Gastroesophageal sphincter (tissue), 4 donors: ENCODE data around the gene ASTL. TPM values are rescaled to one million over a fixed set of nuclear protein-coding genes. Genes with fewer than 3 reads are reported as not detected.

ENCODE experiments used
- ATAC-seq: fragments of 150-250 bp; one replicate; pipeline ENCODE4 v1.9.1; 2016; ENCODE audit warnings: mild to moderate bottlenecking, moderate library complexity
- H3K27ac ChIP-seq, 4 donors: fragments of 200-600 bp; sonication (generic) in 3 of 4; 1 replicate in 3 of 4; 2 replicates in 1 of 4; pipeline ENCODE4 v1.5.1; 2016 to 2019
- H3K27me3 ChIP-seq: fragments of 200-600 bp; sonication (generic); one replicate; pipeline ENCODE4 v1.5.1; 2019
- H3K36me3 ChIP-seq, 2 donors: fragments of 200-600 bp; sonication (generic); one replicate each; pipeline ENCODE4 v1.5.1; 2019; ENCODE audit warnings: control low read depth in 1 of 2
- H3K4me1 ChIP-seq, 3 donors: fragments of 200-600 bp; sonication (generic); 1 replicate in 2 of 3; 2 replicates in 1 of 3; pipeline ENCODE4 v1.5.1; 2016 to 2019; ENCODE audit warnings: control low read depth in 2 of 3
- H3K4me3 ChIP-seq, 2 donors: fragments of 200-600 bp; sonication (generic); one replicate each; pipeline ENCODE4 v1.5.1; 2019; ENCODE audit warnings: mild to moderate bottlenecking in 1 of 2, moderate library complexity in 1 of 2
- H3K9me3 ChIP-seq, 3 donors: fragments of 200-600 bp; sonication (generic); one replicate each; pipeline ENCODE4 v1.5.1; 2017 to 2019; ENCODE audit warnings: control low read depth in 2 of 3
- CTCF ChIP-seq, 4 experiments: fragments of 200-600 bp in 2 of 4; fragments of 450-650 bp in 2 of 4; sonication (generic) in 1 of 4; IDR thresholded peaks; one replicate each; pipeline ENCODE4 v1.5.1; 2017 to 2019; ENCODE audit warnings: antibody characterized with exemption in 4 of 4, mild to moderate bottlenecking in 2 of 4, moderate library complexity in 2 of 4
- EP300 ChIP-seq: sonication (generic); formaldehyde crosslinking; IDR thresholded peaks from one replicate; pipeline ENCODE4 v1.6.1; 2017; ENCODE audit warnings: antibody characterized with exemption, mild to moderate bottlenecking
- POLR2A ChIP-seq, 2 donors: fragments of 450-650 bp; IDR thresholded peaks; one replicate each; pipeline ENCODE4 v1.6.1; 2017; ENCODE audit warnings: antibody characterized with exemption in 2 of 2, mild to moderate bottlenecking in 2 of 2, moderate library complexity in 1 of 2
- POLR2AphosphoS5 ChIP-seq: sonication (generic); formaldehyde crosslinking; IDR thresholded peaks from one replicate; pipeline ENCODE4 v1.6.1; 2017; ENCODE audit warnings: antibody characterized with exemption
- WGBS, 2 donors: methylation state at CpG; one replicate each; pipeline ENCODE4 v1.1.5; 2018; ENCODE audit warnings: low coverage in 1 of 2; 5-methylcytosine and 5-hydroxymethylcytosine counted together
- total RNA-seq, 4 donors: library from RNA; depleted of rRNA; stranded (reverse); fragments of >200 nt; gene quantifications; one replicate each; pipeline ENCODE4 v1.1.0, GENCODE V29; 2016

ASTL gene
- total RNA-seq, 4 donors from 2014 or later, result not detected

- 11 to 37% methylated on average over 3 to 6 of the region's 77 CpGs for WGBS, 2 donors
- Histone ChIP-seq H3K4me1 (peaks cover 0 to 21% (median 10%) of the 10 kb centered on the region in 3 donors), H3K9me3 (no peaks in the 10 kb centered on the region), H3K4me3 (peak overlapping the region; percentile 20 to 59), H3K27me3 (peaks cover 72% of the 10 kb centered on the region), H3K36me3 (no peaks in the 10 kb centered on the region), H3K27ac (peak overlapping the region in 3 of 4 donors; percentile 12 to 73 (median 18))
- TF ChIP-seq CTCF (IDR thresholded peaks at IDR 0.05) (no peak), POLR2AphosphoS5 (no peak), POLR2A (IDR thresholded peaks at IDR 0.05) (no peak), EP300 (no peak)
- no peak for ATAC-seq
These were observed 22.5 kb downstream of the ASTL start for GRCh38 chr2:96115631-96116423.

GRCh38 chr2:96114903-96115581 is 23.3 kb downstream of the ASTL start:
- Histone ChIP-seq H3K27me3 (peaks cover 67% of the 10 kb centered on the region), H3K9me3 (no peaks in the 10 kb centered on the region), H3K36me3 (no peaks in the 10 kb centered on the region), H3K4me3 (peak overlapping the region in 1 of 2 donors; percentile 59), H3K27ac (peak overlapping the region in 1 of 4 donors; percentile 52), H3K4me1 (peaks cover 0 to 21% (median 10%) of the 10 kb centered on the region in 3 donors)
- no peak for ATAC-seq
- no peak for TF ChIP-seq POLR2AphosphoS5
- no peak for TF ChIP-seq POLR2A (IDR thresholded peaks at IDR 0.05)
- TF ChIP-seq EP300, result no peak
- TF ChIP-seq CTCF (IDR thresholded peaks at IDR 0.05), result no peak
- WGBS, 2 donors, result 60 to 100% methylated on average over 1 of the region's 24 CpGs

- H3K9me3 ChIP-seq, result no peaks in the 10 kb centered on the region
- no peak for ATAC-seq
- peak overlapping the region in 1 of 4 donors; percentile 52 for H3K27ac ChIP-seq
- peaks cover 0 to 22% (median 10%) of the 10 kb centered on the region in 3 donors for H3K4me1 ChIP-seq
- H3K27me3 ChIP-seq, result peaks cover 64% of the 10 kb centered on the region
- TF ChIP-seq POLR2AphosphoS5, result no peak
- TF ChIP-seq EP300, result no peak
- TF ChIP-seq CTCF (IDR thresholded peaks at IDR 0.05), result no peak
- no peak for TF ChIP-seq POLR2A (IDR thresholded peaks at IDR 0.05)
- no peaks in the 10 kb centered on the region for H3K36me3 ChIP-seq
- H3K4me3 ChIP-seq, result peak overlapping the region in 1 of 2 donors; percentile 59
- WGBS, 2 donors, result no CpG with 5 or more reads among the region's 13 CpGs
These were observed 23.8 kb downstream of the ASTL start for GRCh38 chr2:96114546-96114902.

GRCh38 chr2:96113951-96114350 is 24.4 kb downstream of the ASTL start:
- H3K27ac ChIP-seq, result peak overlapping the region in 1 of 4 donors; percentile 52
- no peaks in the 10 kb centered on the region for H3K9me3 ChIP-seq
- peak overlapping the region in 1 of 2 donors; percentile 59 for H3K4me3 ChIP-seq
- H3K27me3 ChIP-seq, result peaks cover 63% of the 10 kb centered on the region
- WGBS, 2 donors, result 81% methylated on average over 5 of the region's 17 CpGs; no CpG with 5 or more reads in 1 of the 2 donors
- H3K4me1 ChIP-seq, result peaks cover 0 to 28% (median 13%) of the 10 kb centered on the region in 3 donors
- TF ChIP-seq CTCF (IDR thresholded peaks at IDR 0.05), result no peak
- no peak for TF ChIP-seq EP300
- TF ChIP-seq POLR2AphosphoS5, result no peak
- TF ChIP-seq POLR2A (IDR thresholded peaks at IDR 0.05), result no peak
- H3K36me3 ChIP-seq, result no peaks in the 10 kb centered on the region
- no peak for ATAC-seq
